GM23248 (cell line): Measurements from ENCODE around the gene ZCCHC24. TPM values are rescaled to one million over a fixed set of nuclear protein-coding genes. Genes with fewer than 3 reads are reported as not detected.

Experiments used
- DNase-seq: peaks from one replicate; pipeline ENCODE4 v3.0.0-alpha.2; 2015
- H2AFZ ChIP-seq: fragments of 200-600 bp; sonication (generic); 2 replicates; pipeline ENCODE4 v1.6.1; 2016; ENCODE audit warnings: antibody characterized with exemption
- H3F3A ChIP-seq: fragments of 200-600 bp; sonication (generic); 2 replicates; pipeline ENCODE4 v1.6.1; 2016; ENCODE audit warnings: mild to moderate bottlenecking, antibody characterized with exemption, mixed run types; ENCODE audit not compliant: insufficient read depth
- H3K27ac ChIP-seq: fragments of 200-600 bp; sonication (generic); 2 replicates; pipeline ENCODE4 v1.5.1; 2016; ENCODE audit warnings: mild to moderate bottlenecking
- H3K27me3 ChIP-seq: fragments of 200-600 bp; sonication (generic); replicated peaks from 2 replicates; pipeline ENCODE4 v1.6.1; 2016; ENCODE audit warnings: mild to moderate bottlenecking; ENCODE audit not compliant: insufficient read depth
- H3K36me3 ChIP-seq: fragments of 200-600 bp; sonication (generic); 2 replicates; pipeline ENCODE4 v1.6.1; 2016; ENCODE audit warnings: low read depth, mild to moderate bottlenecking
- H3K4me1 ChIP-seq: fragments of 200-600 bp; sonication (generic); 2 replicates; pipeline ENCODE4 v1.6.1; 2016; ENCODE audit warnings: mild to moderate bottlenecking; ENCODE audit not compliant: insufficient read depth
- H3K4me2 ChIP-seq: fragments of 200-600 bp; sonication (generic); one replicate; pipeline ENCODE4 v1.6.1; 2016; ENCODE audit warnings: mild to moderate bottlenecking; ENCODE audit not compliant: unreplicated experiment
- H3K4me3 ChIP-seq: fragments of 200-600 bp; sonication (generic); 2 replicates; pipeline ENCODE4 v1.5.1; 2016; ENCODE audit warnings: mild to moderate bottlenecking
- H3K79me2 ChIP-seq: fragments of 200-600 bp; sonication (generic); 2 replicates; pipeline ENCODE4 v1.6.1; 2016; ENCODE audit warnings: mild to moderate bottlenecking; ENCODE audit not compliant: insufficient read depth
- H3K9ac ChIP-seq: fragments of 200-600 bp; sonication (generic); 2 replicates; pipeline ENCODE4 v1.6.1; 2016; ENCODE audit warnings: mild to moderate bottlenecking
- H3K9me2 ChIP-seq: fragments of 200-600 bp; sonication (generic); 2 replicates; pipeline ENCODE4 v1.6.1; 2016; ENCODE audit warnings: mixed run types, mild to moderate bottlenecking, moderate library complexity; ENCODE audit not compliant: insufficient read depth
- H3K9me3 ChIP-seq: fragments of 200-600 bp; sonication (generic); one replicate; pipeline ENCODE4 v1.6.1; 2017; ENCODE audit warnings: low read depth
- H4K20me1 ChIP-seq: fragments of 200-600 bp; sonication (generic); 2 replicates; pipeline ENCODE4 v1.6.0; 2016; ENCODE audit not compliant: insufficient read depth
- EZH2 ChIP-seq: fragments of 200-600 bp; sonication (generic); IDR thresholded peaks from 2 replicates; pipeline ENCODE4 v1.6.1; 2018; ENCODE audit warnings: antibody characterized with exemption, mild to moderate bottlenecking; ENCODE audit not compliant: insufficient read depth, poor library complexity, severe bottlenecking
- EZH2phosphoT487 ChIP-seq: fragments of 200-600 bp; sonication (generic); IDR thresholded peaks from 2 replicates; pipeline ENCODE4 v1.6.1; 2018; ENCODE audit warnings: antibody characterized with exemption, moderate library complexity, mild to moderate bottlenecking, low read depth; ENCODE audit not compliant: insufficient read depth
- WGBS, 2 experiments: methylation state at CpG; one replicate each; pipeline ENCODE4 v1.1.6; 2015 to 2017; ENCODE audit warnings: low lambda C conversion rate in 2 of 2, low coverage in 1 of 2; ENCODE audit errors: missing lambda C conversion rate in 2 of 2; 5-methylcytosine and 5-hydroxymethylcytosine counted together
- in situ Hi-C: fragments of 300-500 bp; cut with MboI; formaldehyde crosslinking; loops from 2 replicates; pipeline ENCODE4 v1.15.0; 2020
- polyA plus RNA-seq: library from polyadenylated mRNA; unstranded; fragments of >200 nt; fragmentation: Nextera tagmentation; extraction: Ambion mirVana; gene quantifications from 2 replicates; pipeline ENCODE4 v1.2.1, GENCODE V29; 2016
- total RNA-seq: library from RNA; depleted of rRNA; stranded (reverse); fragments of >200 nt; shearing (Covaris generic); gene quantifications from 2 replicates; pipeline ENCODE4 v1.2.3, GENCODE V29; 2014

The ZCCHC24 gene
- total and polyA plus RNA-seq, 2 experiments from 2014 or later, result 29.3 to 30.3 TPM

DNA sequence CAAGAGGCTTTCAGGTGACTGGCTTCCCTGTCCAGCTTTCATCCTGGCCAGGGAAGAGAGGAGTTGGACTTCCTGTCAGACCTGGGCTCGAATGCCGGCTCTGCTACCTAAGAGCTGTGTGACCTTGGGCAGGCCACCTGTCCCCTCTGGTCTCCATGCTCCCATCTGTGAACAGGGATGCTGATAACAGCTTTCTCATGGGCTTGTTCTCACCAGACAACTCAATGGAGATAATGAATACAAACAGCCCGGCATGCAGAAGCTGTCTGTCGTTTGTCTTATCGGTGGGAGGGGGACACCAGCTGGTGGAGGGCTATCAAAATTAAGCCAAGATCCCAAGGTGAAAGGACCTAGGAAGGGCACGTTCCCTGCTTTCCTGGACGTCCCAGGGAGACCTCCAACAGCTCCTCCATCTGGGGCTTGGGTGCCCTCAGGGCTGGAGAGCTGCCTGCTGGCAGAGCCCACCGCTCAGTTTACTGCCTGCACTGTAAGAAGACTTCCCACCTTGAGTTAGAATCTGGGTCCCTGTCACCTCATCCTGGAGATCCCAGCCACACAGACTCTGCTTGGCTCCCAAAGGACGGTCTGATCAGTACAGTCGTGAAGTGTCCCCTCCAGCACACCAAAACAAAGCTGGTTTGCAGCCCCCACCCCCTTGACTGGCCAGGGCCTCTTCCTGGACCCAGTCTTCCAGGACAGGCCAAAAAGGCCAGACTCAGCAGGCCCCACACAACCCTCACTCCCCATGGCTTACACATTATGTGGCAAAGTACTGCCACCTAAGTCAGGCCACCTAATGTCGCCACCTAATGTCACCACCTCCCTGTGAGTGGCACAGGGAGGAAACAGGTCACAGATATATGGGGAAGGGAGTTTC lies 57.2 kb downstream of the ZCCHC24 start:
- no peak for TF ChIP-seq EZH2
- TF ChIP-seq EZH2phosphoT487, result no peak
- Histone ChIP-seq H2AFZ (no peak overlapping the region), H3F3A (peaks cover 2% of the 10 kb centered on the region), H4K20me1 (no peaks in the 10 kb centered on the region), H3K27me3 (no peaks in the 10 kb centered on the region), H3K27ac (no peak overlapping the region), H3K9me2 (no peaks in the 10 kb centered on the region), H3K4me1 (peaks cover 7% of the 10 kb centered on the region; the same call in 1 of the 2 replicates), H3K79me2 (no peaks in the 10 kb centered on the region), H3K4me2 (no peak overlapping the region), H3K9me3 (no peaks in the 10 kb centered on the region), H3K36me3 (no peaks in the 10 kb centered on the region), H3K9ac (no peak overlapping the region), H3K4me3 (no peak overlapping the region)
- DNase-seq, result no peak
- WGBS, 2 experiments, result 76 to 81% methylated on average over 10 to 11 of the region's 11 CpGs
- in situ Hi-C loops, result no loop called here

DNA sequence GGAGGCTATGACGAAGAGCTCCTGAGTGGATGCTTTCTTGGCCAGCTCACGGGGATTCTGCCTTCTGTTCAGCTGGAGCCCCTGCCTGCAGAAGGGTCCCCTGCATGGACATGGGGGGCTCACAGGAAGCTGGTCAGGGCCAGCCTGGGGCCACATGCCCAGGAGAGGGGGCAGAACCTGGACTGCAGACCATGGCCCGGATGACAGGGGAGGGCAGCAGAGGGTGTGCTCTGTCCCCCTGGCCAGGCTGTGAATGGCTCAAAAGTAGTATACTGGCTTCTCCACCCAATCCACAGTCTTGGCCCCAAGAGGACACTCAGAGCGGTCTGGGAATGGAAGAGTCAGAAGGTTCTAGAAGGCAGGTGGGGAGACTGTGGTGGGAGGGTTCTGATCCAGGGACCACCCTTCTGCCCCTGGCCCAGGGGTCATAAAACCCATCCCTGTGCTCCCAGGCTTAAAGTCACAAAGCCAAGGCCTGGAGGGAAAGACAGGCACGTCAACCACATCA lies 57.9 kb downstream of the ZCCHC24 start:
- H2AFZ ChIP-seq, result no peak overlapping the region
- H3K9ac ChIP-seq, result no peak overlapping the region
- no peak overlapping the region for H3K4me3 ChIP-seq
- H3K36me3 ChIP-seq, result no peaks in the 10 kb centered on the region
- no peaks in the 10 kb centered on the region for H3K79me2 ChIP-seq
- TF ChIP-seq EZH2phosphoT487 (no peak), EZH2 (no peak)
- H4K20me1 ChIP-seq, result no peaks in the 10 kb centered on the region
- H3K4me2 ChIP-seq, result no peak overlapping the region
- peaks cover 14% of the 10 kb centered on the region for H3K4me1 ChIP-seq
- H3K9me3 ChIP-seq, result no peaks in the 10 kb centered on the region
- no peak for DNase-seq
- no peaks in the 10 kb centered on the region for H3K27me3 ChIP-seq
- H3K9me2 ChIP-seq, result no peaks in the 10 kb centered on the region
- H3F3A ChIP-seq, result peaks cover 9% of the 10 kb centered on the region
- 88 to 91% methylated on average over 5 of the region's 5 CpGs for WGBS, 2 experiments
- in situ Hi-C loops, result no loop called here
- no peak overlapping the region for H3K27ac ChIP-seq

DNA sequence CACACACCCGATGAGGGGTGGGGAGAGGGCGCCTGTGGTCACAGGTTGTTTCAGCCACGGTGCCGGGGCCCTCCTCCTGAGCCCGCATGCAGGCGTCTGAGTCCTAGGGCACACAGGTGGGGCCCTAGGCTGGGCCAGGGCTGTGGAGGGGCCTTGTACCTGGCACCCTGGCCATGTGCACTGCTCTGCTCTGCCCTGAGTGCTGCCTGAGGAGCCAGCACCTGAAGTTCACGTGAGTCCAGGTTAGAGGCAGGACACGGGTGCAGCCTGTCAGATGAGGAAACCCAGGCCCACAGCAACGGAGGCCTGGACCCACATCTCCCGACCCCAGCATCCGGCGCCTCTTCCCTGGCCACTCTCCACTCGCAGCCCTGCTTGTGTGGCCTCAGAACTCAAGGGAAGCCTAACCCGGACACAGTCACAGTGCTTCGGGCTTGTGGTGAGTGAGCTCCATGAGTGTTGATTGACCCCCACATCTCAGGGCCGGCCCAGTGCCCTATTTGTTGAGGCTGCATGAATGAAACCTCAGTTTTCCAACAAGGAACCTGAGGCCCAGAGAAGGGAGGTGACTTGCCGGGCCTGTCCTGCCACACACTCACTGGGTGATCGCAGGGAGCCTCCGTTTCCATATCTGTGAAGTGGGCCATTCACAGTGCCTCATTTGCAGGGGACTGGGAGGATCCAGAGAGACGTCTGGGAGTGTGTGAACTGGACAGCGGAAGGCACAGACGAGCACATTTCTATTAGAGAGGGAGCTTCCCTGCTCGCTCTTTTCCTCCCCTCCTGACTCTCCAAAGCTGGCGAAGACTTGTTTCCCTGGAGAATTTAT lies 58.6 kb downstream of the ZCCHC24 start:
- Histone ChIP-seq H3K4me1 (peaks cover 18% of the 10 kb centered on the region), H3K79me2 (no peaks in the 10 kb centered on the region), H3K9ac (no peak overlapping the region), H3K4me3 (no peak overlapping the region), H3K27ac (no peak overlapping the region), H3F3A (peaks cover 13% of the 10 kb centered on the region), H3K36me3 (no peaks in the 10 kb centered on the region), H4K20me1 (no peaks in the 10 kb centered on the region), H2AFZ (no peak overlapping the region), H3K9me3 (no peaks in the 10 kb centered on the region), H3K9me2 (no peaks in the 10 kb centered on the region), H3K27me3 (no peaks in the 10 kb centered on the region), H3K4me2 (no peak overlapping the region)
- WGBS, 2 experiments, result 69 to 80% methylated on average over 21 to 22 of the region's 24 CpGs
- no peak for DNase-seq
- in situ Hi-C loops, result no loop called here
- TF ChIP-seq EZH2 (no peak), EZH2phosphoT487 (no peak)

- peaks cover 22% of the 10 kb centered on the region for H3K4me1 ChIP-seq
- no peak for DNase-seq
- H3K4me2 ChIP-seq, result no peak overlapping the region
- H4K20me1 ChIP-seq, result no peaks in the 10 kb centered on the region
- no peaks in the 10 kb centered on the region for H3K27me3 ChIP-seq
- H2AFZ ChIP-seq, result no peak overlapping the region
- no peak overlapping the region for H3K9ac ChIP-seq
- no peak overlapping the region for H3K4me3 ChIP-seq
- H3K9me3 ChIP-seq, result no peaks in the 10 kb centered on the region
- H3K79me2 ChIP-seq, result no peaks in the 10 kb centered on the region
- TF ChIP-seq EZH2, result no peak
- TF ChIP-seq EZH2phosphoT487, result no peak
- peaks cover 13% of the 10 kb centered on the region for H3F3A ChIP-seq
- H3K27ac ChIP-seq, result no peak overlapping the region
- in situ Hi-C loops, result no loop called here
- H3K9me2 ChIP-seq, result no peaks in the 10 kb centered on the region
- H3K36me3 ChIP-seq, result no peaks in the 10 kb centered on the region
- 87% methylated on average over 28 of the region's 28 CpGs for WGBS, 2 experiments
Measured at GRCh38 chr10:79385804-79386531, 59.5 kb downstream of the ZCCHC24 start.
